ENCODE measurements around the gene AGPAT3. TPM values are rescaled to one million over a fixed set of nuclear protein-coding genes. Genes with fewer than 3 reads are reported as not detected.

Gene AGPAT3
- total and polyA plus RNA-seq, 10 of the 15 experiments (the other 5 are each of a cell fraction or from before 2014, with no cell fraction given), result 1.2 to 110 (median 30.8) TPM

- Histone ChIP-seq H3K27ac (ENCODE audit: control insufficient read depth, insufficient read depth) (peak overlapping the region; percentile 85), H3K4me3 (peak overlapping the region; percentile 75), H3K79me2 (ENCODE audit: control insufficient read depth, insufficient read depth, low read length) (peaks cover 63% of the 10 kb centered on the region), H3K27me3 (replicated peaks in 1 of 2; ENCODE audit: control insufficient read depth in 2 of 2, insufficient read depth in 2 of 2, low read length in 1 of 2) (no peaks in the 10 kb centered on the region), H3K9me3 (replicated peaks; ENCODE audit: control insufficient read depth, insufficient read depth, low read length) (no peaks in the 10 kb centered on the region; the same call in 2 of the 3 replicates), H3K4me2 (ENCODE audit: control insufficient read depth, insufficient read depth) (peak overlapping the region; percentile 89), H4K20me1 (ENCODE audit: control insufficient read depth, insufficient read depth) (0 out of 2 replicates have a peak, but pooled peaks cover 3% of the 10 kb centered on the region), H3K4me1 (ENCODE audit: control insufficient read depth, insufficient read depth, low read length) (peaks cover 20% of the 10 kb centered on the region), H2AFZ (ENCODE audit: control insufficient read depth, low read depth, low read length) (no peak overlapping the region), H3K36me3 (ENCODE audit: control insufficient read depth in 2 of 2, insufficient read depth in 2 of 2, low read length in 1 of 2) (peaks cover 3 to 11% of the 10 kb centered on the region in 2 experiments; a peak in 2 of 4 replicates), H3K9ac (ENCODE audit: control insufficient read depth, insufficient read depth, low read length) (peak overlapping the region; percentile 88)
- TF ChIP-seq SIX5 (IDR thresholded peaks at IDR 0.05; ENCODE audit: low read depth, low read length, severe bottlenecking), result no peak
- no peak for TF ChIP-seq USF1 (IDR thresholded peaks at IDR 0.05; ENCODE audit: borderline replicate concordance, extremely low read length, insufficient read depth, low read depth, low read length)
- TF ChIP-seq YY1 (IDR thresholded peaks at IDR 0.05; ENCODE audit: low read depth, low read length), result peak; percentile 53; the same call in 1 of the 2 replicates
- no peak for TF ChIP-seq KAT2A (conservative IDR thresholded peaks at IDR 0.05; ENCODE audit: control insufficient read depth, low read depth, low read length)
- peak; percentile 41 for TF ChIP-seq JUNB (IDR thresholded peaks at IDR 0.05)
- in situ Hi-C loops (cut with MboI) (no loop called here), intact Hi-C loops (cut with micrococcal nuclease; ENCODE audit: unreplicated experiment) (loop anchor here (2.0 kb wide), 2 partner anchors 53 to 73 kb away; no protein-coding TSS in a partner anchor)
- WGBS (ENCODE audit: insufficient coverage, insufficient replicate concordance, low lambda C conversion rate, missing lambda C conversion rate), result 5% methylated on average over 11 of the region's 16 CpGs
- POLR2A ChIA-PET, result interaction anchor here (0.7 to 1.5 kb wide), 7 partner anchors 9 to 84 kb away, joined by 3 to 7 read pairs (median 5); no protein-coding TSS in a partner anchor
- CTCF ChIA-PET, result interaction anchor here (0.9 to 1.3 kb wide), 3 partner anchors 52 to 76 kb away, joined by 3 to 6 read pairs (median 4); no protein-coding TSS in a partner anchor
- FAIRE-seq, result peak; percentile 80
- peak; percentile 70 for ATAC-seq
- SMC1A ChIA-PET (ENCODE audit: uncharacterized antibody, unreplicated experiment), result interaction anchor here (0.7 to 1.6 kb wide), 5 partner anchors 13 to 55 kb away, joined by 3 to 12 read pairs (median 4); no protein-coding TSS in a partner anchor
- DNase-seq (ENCODE audit: low read depth, low spot score), result no peak
- RAD21 ChIA-PET (ENCODE audit: unreplicated experiment), result interaction anchor here (0.6 to 1.9 kb wide), 7 partner anchors 13 to 433 kb away, joined by 3 to 17 read pairs (median 4); no protein-coding TSS in a partner anchor
- no TSS peak for BruUV-seq (replicated peaks)
Observed at GRCh38 chr21:43866260-43866629, 1.2 kb downstream of the AGPAT3 start.
